ENCODE results near the gene ATP2B3. TPM values are rescaled to one million over a fixed set of nuclear protein-coding genes. Genes with fewer than 3 reads are reported as not detected.

The ATP2B3 gene
- not detected for total RNA-seq

DNA sequence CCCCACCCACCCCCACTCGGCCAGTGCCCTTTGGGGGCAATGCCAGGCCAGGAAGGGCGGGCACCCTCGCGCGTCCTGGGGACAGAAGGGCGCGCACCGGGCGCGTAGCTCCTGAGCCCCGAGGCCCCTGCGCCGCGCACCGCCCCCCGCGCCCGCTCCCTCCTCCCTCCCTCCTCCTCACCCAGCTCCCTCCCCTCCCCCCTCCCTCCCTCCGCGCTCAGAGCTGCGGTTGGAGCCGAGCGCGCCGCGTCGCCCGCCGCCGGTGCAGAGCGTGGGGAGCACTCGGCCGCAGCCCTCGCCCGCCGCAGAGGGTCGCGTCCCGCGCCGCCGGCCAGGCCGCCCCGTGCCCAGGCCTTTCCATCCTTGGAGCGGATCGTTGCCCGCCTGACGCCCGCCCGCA, at the start of gene ATP2B3:
TSS of gene ATP2B3 (plus strand) at position 220 of the 400 bp plus-strand sequence. CDS start 18,606 bp downstream, outside the sequence.
- DNase-seq (ENCODE audit: low spot score) (no peak), ATAC-seq (ENCODE audit: low FRiP score) (no peak)
- TF ChIP-seq, protein P1, sequence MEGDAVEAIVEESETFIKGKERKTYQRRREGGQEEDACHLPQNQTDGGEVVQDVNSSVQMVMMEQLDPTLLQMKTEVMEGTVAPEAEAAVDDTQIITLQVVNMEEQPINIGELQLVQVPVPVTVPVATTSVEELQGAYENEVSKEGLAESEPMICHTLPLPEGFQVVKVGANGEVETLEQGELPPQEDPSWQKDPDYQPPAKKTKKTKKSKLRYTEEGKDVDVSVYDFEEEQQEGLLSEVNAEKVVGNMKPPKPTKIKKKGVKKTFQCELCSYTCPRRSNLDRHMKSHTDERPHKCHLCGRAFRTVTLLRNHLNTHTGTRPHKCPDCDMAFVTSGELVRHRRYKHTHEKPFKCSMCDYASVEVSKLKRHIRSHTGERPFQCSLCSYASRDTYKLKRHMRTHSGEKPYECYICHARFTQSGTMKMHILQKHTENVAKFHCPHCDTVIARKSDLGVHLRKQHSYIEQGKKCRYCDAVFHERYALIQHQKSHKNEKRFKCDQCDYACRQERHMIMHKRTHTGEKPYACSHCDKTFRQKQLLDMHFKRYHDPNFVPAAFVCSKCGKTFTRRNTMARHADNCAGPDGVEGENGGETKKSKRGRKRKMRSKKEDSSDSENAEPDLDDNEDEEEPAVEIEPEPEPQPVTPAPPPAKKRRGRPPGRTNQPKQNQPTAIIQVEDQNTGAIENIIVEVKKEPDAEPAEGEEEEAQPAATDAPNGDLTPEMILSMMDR (IDR thresholded peaks at IDR 0.05) = no peak

DNA sequence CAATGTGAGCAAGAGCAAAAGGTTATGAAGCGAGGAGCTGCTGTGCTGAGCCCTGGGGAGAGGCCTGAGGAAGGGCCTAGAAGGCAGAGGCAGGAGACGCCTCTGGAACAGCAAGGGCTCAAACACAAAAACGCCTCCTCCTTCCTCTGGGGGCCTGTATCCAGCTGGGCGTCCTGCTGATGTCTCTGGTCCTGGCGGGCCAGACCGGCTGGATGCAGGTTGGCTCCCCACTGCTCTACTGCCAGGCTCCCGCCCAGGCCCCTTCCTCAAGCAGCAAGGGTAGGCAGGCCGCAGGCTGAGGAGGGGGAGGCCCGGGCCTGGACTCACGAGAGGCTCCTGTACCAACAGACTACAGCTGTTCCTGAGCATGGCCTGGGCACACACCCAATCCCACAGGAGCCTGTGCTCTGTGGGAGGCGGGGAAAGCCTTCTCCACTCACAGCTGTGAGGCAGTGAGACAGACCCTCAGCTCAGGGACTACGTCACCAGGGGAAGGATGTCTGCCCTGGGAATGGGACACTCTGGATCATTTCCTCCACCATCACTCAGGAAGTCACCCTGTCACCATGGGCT, 49.3 kb upstream of the ATP2B3 start:
- TF ChIP-seq, protein P1 (IDR thresholded peaks at IDR 0.05) = no peak
- ATAC-seq (ENCODE audit: low FRiP score) = no peak

DNA sequence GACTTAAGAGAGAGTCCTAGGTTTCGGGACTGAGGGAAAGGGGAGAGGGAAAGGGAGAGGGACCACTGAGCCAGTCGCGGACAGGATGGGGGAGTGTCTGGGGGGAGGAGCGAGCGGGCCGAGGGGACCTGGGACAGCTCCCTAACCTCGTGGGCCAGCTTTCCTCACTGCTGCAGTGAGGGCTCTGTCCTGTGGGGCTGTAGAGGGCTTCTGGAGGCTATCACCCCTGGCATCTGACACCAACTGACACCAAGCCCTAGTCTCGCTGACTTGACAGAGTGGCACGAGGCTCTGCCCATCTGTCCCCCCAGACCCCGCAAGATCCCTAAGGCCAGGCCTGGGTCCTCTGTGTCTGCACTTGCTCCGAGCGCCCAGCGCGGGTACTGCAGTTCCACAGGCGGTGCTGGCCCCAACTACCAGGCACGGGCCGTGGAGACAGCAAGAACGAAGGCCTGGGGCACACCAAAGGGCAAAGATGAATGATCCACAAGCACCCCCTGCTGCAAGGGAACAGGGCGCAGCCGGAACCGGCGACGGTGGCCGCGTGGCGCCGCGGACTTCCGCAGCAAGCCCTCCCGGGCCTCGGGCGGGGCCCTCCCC, 47.5 kb upstream of the ATP2B3 start:
- DNase-seq (ENCODE audit: low spot score) = no peak
- peak; percentile 11 for ATAC-seq (ENCODE audit: low FRiP score)
- TF ChIP-seq, protein P1 (IDR thresholded peaks at IDR 0.05) = peak in 1 of 3 donors; percentile 10

More for the DNA sequence above, 49.3 kb upstream of the ATP2B3 start:
- no peak for DNase-seq (ENCODE audit: low spot score)

DNA sequence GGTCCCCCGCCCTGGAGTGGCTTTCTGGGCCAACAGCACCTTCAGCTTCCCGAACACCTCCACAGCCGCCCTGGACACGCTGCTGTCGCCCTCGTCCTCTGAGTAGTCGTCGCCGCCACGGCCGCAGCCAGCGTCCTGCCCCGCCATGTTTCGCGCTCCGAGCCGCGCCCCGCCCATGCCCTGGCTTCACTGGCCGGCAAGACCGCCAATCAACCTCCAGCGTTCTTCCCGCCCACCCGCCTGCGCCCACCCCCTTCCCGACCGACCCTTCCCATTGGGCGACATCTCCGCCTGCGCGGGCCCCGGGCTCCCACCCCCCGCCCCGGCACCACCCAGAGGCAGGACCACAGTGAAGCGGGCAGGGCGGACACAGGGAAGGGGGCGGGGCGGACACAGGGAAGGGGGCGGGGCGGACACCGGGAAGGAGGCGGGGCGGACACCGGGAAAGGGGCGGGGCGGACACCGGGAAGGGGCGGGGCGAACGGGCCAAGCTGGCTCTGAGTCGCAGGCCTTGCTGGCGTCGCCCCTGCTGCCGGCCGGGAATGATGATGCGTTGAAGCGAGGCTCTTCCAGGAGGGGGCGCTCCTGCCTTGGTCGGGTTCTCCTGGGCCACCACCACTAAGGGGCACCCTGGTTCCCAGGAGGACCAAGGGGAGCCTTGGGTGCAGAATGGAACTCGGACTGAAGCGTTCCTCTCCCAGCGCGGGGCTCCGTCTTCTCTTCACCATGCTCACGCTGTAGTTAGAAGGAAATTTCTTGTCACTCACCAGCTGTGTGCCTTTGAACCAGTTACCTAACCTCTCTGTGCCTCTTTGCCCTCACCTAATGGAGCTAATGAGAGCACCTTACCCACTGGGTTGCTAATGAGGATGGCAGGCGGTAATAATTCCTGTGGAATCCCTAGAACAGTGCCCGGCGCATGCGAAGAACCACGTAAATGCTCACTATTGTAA, 46.8 kb upstream of the ATP2B3 start, which contains the start of gene HAUS7:
TSS of gene HAUS7 (minus strand) at position 166 of the 953 bp plus-strand sequence. CDS start at position 147, 19 bp downstream.
- peak; percentile 87 for ATAC-seq (ENCODE audit: low FRiP score)
- TF ChIP-seq, protein P1 (IDR thresholded peaks at IDR 0.05) = peak in 1 of 3 donors; percentile 17
- DNase-seq (ENCODE audit: low spot score) = peak; percentile 70

DNA sequence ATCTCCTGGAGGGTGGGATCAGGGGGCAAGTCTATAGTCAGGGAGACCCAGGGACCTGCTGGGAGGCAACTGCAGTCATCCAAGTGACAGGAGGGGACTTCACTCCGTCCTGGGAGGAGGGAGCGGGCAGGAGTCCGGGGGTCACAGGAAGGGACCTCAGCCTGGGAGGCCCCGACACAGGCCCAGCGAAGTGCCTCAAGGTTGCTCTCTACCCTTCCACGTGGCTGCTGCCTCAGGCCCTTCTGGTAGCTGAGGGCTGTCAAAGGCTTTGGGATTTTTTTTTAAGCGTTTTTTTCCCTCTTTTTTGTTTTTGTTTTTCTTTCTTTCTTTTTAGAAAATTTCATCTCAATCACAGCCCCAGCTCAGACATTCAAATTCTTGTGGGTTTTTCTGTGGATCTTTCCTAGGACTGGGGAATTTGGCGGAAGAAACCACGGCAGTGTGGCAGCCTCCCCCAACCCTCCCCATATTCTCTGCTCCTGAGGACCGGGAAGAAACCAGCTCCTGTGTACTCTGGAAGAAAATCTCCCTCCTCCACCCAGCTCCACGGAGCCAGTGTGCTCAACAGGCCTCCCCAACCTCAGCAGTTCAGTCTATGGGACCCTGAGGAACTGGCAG, 45.7 kb upstream of the ATP2B3 start:
- ATAC-seq (ENCODE audit: low FRiP score) (no peak), DNase-seq (ENCODE audit: low spot score) (no peak)
- TF ChIP-seq, protein P1 (IDR thresholded peaks at IDR 0.05) = no peak

DNA sequence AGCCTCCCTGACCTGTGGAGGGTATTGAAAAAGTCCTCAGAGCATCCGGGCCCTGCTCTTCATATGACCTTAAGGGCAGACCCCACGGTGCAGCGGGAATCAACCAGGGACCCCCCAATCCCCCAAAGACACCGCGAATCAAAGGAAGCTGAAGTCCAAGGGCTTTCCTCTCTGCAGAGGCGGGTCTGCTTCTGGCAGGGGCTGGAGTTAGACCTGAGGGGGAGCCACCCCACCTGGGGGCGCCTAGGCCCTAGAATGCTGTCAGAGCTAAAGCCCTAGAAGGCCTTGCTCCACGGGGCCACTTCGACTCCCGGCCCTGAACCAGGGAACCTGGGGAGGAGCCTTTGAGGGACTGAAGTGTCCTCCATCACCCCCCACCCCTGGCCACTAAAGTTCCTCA, 44.3 kb upstream of the ATP2B3 start:
- DNase-seq (ENCODE audit: low spot score) (no peak), ATAC-seq (ENCODE audit: low FRiP score) (no peak)
- TF ChIP-seq, protein P1 (IDR thresholded peaks at IDR 0.05) = no peak
